Measurements from ENCODE around the gene SPACA7. TPM values are rescaled to one million over a fixed set of nuclear protein-coding genes. Genes with fewer than 3 reads are reported as not detected.

Gene SPACA7
- total RNA-seq, 1 experiment from 2014 or later: not detected

GRCh38 chr13:112457081-112457480 lies 80.9 kb downstream of the SPACA7 start:
- H3K9me3 Mint-ChIP-seq: peaks cover 9 to 12% of the 10 kb centered on the region in 2 experiments; a peak in 3 of 5 replicates
- Histone ChIP-seq H2AFZ (ENCODE audit: low read length) (no peak overlapping the region), H4K91ac (ENCODE audit: insufficient read length, low read depth, low read length) (no peak overlapping the region), H4K5ac (ENCODE audit: insufficient read length, low read depth, low read length) (no peak overlapping the region), H4K20me1 (ENCODE audit: control insufficient read depth, insufficient read depth, insufficient read length) (no peaks in the 10 kb centered on the region), H3K23ac (ENCODE audit: insufficient read length, low read depth, low read length) (no peak overlapping the region), H3K4ac (ENCODE audit: low read depth, low read length) (no peak overlapping the region), H2BK12ac (ENCODE audit: insufficient read length, low read depth, low read length) (no peak overlapping the region), H3K27ac (ENCODE audit: insufficient read length, low read depth, low read length) (no peak overlapping the region), H3K79me1 (ENCODE audit: insufficient read depth, low read depth, low read length, poor library complexity, severe bottlenecking) (no peaks in the 10 kb centered on the region), H3K79me2 (ENCODE audit: insufficient read depth, low read length) (no peaks in the 10 kb centered on the region), H2BK5ac (ENCODE audit: insufficient read length, low read length) (no peak overlapping the region), H3K23me2 (ENCODE audit: insufficient read length, low read depth, low read length, poor library complexity, severe bottlenecking) (no peaks in the 10 kb centered on the region), H3K9me3 (ENCODE audit: control insufficient read depth, low read depth, low read length) (no peaks in the 10 kb centered on the region), H2BK20ac (ENCODE audit: low read depth, low read length, poor library complexity, severe bottlenecking) (no peak overlapping the region), H3K27me3 (ENCODE audit: insufficient read depth, low read length) (no peaks in the 10 kb centered on the region), H2BK15ac (ENCODE audit: low read depth, low read length) (no peak overlapping the region), H3K4me2 (ENCODE audit: insufficient read depth, insufficient read length, low read length) (no peak overlapping the region), H4K8ac (replicated peaks; ENCODE audit: insufficient read length, low read depth, low read length) (no peak overlapping the region), H3T11ph (ENCODE audit: low read length) (no peak overlapping the region), H2AK5ac (ENCODE audit: insufficient read length, low read length) (no peak overlapping the region), H2BK120ac (ENCODE audit: low read depth, low read length, poor library complexity, severe bottlenecking) (no peak overlapping the region), H3K56ac (ENCODE audit: insufficient read length, low read depth, low read length) (no peak overlapping the region), H3K14ac (ENCODE audit: insufficient read depth, low read length) (no peak overlapping the region), H3K9ac (ENCODE audit: extremely low read depth, insufficient read length, low read length) (no peak overlapping the region), H3K18ac (ENCODE audit: insufficient read length, low read depth, low read length) (no peak overlapping the region), H3K4me1 (ENCODE audit: insufficient read depth, low read length) (no peaks in the 10 kb centered on the region)
- WGBS (ENCODE audit: extremely low coverage, insufficient read length, low lambda C conversion rate): no CpG with 5 or more reads among the region's 9 CpGs
- H3K4me3 Mint-ChIP-seq: no peak overlapping the region
- DNase-seq: no peak
- peaks cover 20% of the 10 kb centered on the region for H3K27me3 Mint-ChIP-seq (ENCODE audit: low read depth)
- TF ChIP-seq, protein P1, sequence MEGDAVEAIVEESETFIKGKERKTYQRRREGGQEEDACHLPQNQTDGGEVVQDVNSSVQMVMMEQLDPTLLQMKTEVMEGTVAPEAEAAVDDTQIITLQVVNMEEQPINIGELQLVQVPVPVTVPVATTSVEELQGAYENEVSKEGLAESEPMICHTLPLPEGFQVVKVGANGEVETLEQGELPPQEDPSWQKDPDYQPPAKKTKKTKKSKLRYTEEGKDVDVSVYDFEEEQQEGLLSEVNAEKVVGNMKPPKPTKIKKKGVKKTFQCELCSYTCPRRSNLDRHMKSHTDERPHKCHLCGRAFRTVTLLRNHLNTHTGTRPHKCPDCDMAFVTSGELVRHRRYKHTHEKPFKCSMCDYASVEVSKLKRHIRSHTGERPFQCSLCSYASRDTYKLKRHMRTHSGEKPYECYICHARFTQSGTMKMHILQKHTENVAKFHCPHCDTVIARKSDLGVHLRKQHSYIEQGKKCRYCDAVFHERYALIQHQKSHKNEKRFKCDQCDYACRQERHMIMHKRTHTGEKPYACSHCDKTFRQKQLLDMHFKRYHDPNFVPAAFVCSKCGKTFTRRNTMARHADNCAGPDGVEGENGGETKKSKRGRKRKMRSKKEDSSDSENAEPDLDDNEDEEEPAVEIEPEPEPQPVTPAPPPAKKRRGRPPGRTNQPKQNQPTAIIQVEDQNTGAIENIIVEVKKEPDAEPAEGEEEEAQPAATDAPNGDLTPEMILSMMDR (conservative IDR thresholded peaks at IDR 0.05): no peak
- no peaks in the 10 kb centered on the region for H3K4me1 Mint-ChIP-seq
- no peaks in the 10 kb centered on the region; a peak in 2 of 7 replicates for H3K36me3 Mint-ChIP-seq (ENCODE audit: insufficient read depth in 1 of 3, low read depth in 3 of 3)
- no peak overlapping the region for H3K27ac Mint-ChIP-seq
